ENCODE results near the gene HOXB5. TPM values are rescaled to one million over a fixed set of nuclear protein-coding genes. Genes with fewer than 3 reads are reported as not detected.

The HOXB5 gene
- total RNA-seq, 1 experiment from 2014 or later: 19.8 TPM

DNA sequence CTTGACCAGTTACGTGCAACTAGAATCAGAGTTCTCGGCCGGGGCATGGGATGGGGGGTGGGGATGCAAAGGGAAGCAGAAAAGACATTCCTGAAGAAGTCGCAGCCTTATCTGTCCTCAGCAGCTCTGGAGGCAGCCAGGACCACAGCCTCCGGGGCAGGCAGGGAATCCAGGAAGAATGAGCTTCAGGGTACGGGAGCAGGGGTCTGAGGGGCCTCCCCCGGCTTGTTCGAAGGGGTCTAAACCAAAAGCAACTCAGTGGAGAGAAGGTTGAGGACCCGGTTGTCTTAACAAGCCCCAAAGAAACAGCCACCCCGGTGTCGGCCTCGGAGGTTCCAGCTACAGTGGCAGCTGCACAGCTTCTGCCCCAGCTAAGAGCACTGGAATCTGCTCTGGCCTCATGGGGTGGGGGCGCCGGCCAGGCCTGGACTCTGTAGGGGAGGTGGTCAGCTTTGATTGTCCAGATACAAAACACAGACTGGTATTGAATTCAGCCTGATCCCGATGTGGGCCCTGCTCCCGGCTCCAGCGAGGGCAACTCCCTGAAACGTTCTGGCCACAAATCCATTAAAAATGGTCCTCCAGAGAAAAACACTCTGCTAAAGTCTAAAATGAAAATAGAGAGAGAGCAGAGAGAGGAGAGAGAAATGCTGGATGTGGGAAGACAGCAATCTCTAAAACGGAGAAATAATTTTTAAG is 23.1 kb downstream of the HOXB5 start:
- no peak overlapping the region for H3K4me3 ChIP-seq (replicated peaks in 1 of 2; ENCODE audit: low read depth in 1 of 2, low read length in 2 of 2)
- no peak overlapping the region for H2AFZ ChIP-seq (ENCODE audit: low read depth, low read length, poor library complexity, severe bottlenecking)
- no peaks in the 10 kb centered on the region for H3K27me3 ChIP-seq (ENCODE audit: insufficient read depth, low read length)
- peaks cover 73% of the 10 kb centered on the region for H3K79me2 ChIP-seq (ENCODE audit: insufficient read depth, low read length)
- POLR2A ChIA-PET: no interaction called here
- TF ChIP-seq FOSL1 (IDR thresholded peaks at IDR 0.05; ENCODE audit: low read depth) (no peak), YY1 (IDR thresholded peaks at IDR 0.05; ENCODE audit: extremely low read depth, insufficient replicate concordance, low read depth, low read length) (no peak)
- no peaks in the 10 kb centered on the region for H3K4me1 ChIP-seq (ENCODE audit: control insufficient read depth in 1 of 2, insufficient read depth in 2 of 2, low read length in 2 of 2)
- no peak for DNase-seq (ENCODE audit: low read depth, low spot score)
- ATAC-seq: no peak
- H3K27ac ChIP-seq (ENCODE audit: low read depth, low read length): no peak overlapping the region
- intact Hi-C loops (cut with micrococcal nuclease): no loop called here
- no peaks in the 10 kb centered on the region; a peak in 1 of 4 replicates for H3K36me3 ChIP-seq (ENCODE audit: control insufficient read depth in 1 of 2, insufficient read depth in 2 of 2, low read length in 2 of 2)
- no peaks in the 10 kb centered on the region for H4K20me1 ChIP-seq (ENCODE audit: insufficient read depth)
- CTCF ChIA-PET: no interaction called here
- no TSS peak for BruUV-seq (replicated peaks)
- H3K9ac ChIP-seq (ENCODE audit: low read length): no peak overlapping the region
- RAD21 ChIA-PET (ENCODE audit: low non-redundant PET in 1 of 2, low total read pairs in 2 of 2, uncharacterized antibody in 2 of 2, unreplicated experiment in 2 of 2): no interaction called here
- no peak overlapping the region for H3K4me2 ChIP-seq (ENCODE audit: low read length)
- H3K9me2 ChIP-seq (ENCODE audit: insufficient read depth): no peaks in the 10 kb centered on the region
- no peaks in the 10 kb centered on the region for H3K9me3 ChIP-seq (ENCODE audit: control insufficient read depth in 1 of 2, insufficient read depth in 1 of 2, low read depth in 1 of 2, low read length in 2 of 2)

DNA sequence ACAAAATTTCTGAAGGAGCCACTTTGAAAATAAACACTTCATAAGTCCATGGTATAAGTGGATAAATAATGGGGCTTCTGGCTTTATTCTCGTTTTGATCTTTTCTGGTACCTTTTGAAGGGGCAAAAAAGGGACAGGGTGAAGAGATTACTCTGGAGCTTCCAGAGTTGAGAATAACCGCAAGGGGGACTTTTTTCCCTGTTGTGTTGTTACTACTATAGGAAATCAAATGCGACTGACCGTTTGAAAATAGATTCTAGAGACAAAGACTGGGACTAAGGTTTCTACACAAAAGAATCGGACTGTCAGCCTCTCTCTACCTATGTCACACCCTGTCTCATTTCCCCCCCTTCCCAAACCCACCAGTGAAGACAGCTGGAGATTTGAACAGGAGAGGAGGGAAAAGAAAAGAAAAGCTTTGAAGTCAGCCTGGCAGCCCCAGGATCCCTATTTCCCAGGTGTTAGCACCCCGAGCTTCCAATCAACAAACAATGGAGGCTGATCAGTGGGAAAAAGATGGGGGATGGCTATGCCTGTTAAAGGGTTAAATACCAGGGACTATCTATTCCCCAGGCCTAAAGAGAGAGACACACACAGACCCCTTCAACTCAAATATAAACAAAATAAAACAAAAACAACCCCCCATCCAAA is 23.8 kb downstream of the HOXB5 start:
- H3K27me3 ChIP-seq (ENCODE audit: insufficient read depth, low read length): no peaks in the 10 kb centered on the region
- no TSS peak for BruUV-seq (replicated peaks)
- H3K9me2 ChIP-seq (ENCODE audit: insufficient read depth): no peaks in the 10 kb centered on the region
- DNase-seq (ENCODE audit: low read depth, low spot score): no peak
- no peak for TF ChIP-seq SRF (IDR thresholded peaks at IDR 0.05; ENCODE audit: low read depth)
- no peak for TF ChIP-seq POLR2A (IDR thresholded peaks at IDR 0.05; ENCODE audit: borderline replicate concordance, extremely low read depth, insufficient read depth, insufficient read length)
- TF ChIP-seq ZNF274 (IDR thresholded peaks at IDR 0.05; ENCODE audit: low read depth, low read length): no peak
- TF ChIP-seq FOSL1 (IDR thresholded peaks at IDR 0.05; ENCODE audit: low read depth): no peak
- TF ChIP-seq, protein P1, sequence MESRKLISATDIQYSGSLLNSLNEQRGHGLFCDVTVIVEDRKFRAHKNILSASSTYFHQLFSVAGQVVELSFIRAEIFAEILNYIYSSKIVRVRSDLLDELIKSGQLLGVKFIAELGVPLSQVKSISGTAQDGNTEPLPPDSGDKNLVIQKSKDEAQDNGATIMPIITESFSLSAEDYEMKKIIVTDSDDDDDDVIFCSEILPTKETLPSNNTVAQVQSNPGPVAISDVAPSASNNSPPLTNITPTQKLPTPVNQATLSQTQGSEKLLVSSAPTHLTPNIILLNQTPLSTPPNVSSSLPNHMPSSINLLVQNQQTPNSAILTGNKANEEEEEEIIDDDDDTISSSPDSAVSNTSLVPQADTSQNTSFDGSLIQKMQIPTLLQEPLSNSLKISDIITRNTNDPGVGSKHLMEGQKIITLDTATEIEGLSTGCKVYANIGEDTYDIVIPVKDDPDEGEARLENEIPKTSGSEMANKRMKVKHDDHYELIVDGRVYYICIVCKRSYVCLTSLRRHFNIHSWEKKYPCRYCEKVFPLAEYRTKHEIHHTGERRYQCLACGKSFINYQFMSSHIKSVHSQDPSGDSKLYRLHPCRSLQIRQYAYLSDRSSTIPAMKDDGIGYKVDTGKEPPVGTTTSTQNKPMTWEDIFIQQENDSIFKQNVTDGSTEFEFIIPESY (IDR thresholded peaks at IDR 0.05; ENCODE audit: extremely low read depth, insufficient replicate concordance, low read length): no peak
- no peak for TF ChIP-seq EZH2phosphoT487 (IDR thresholded peaks at IDR 0.05; ENCODE audit: borderline replicate concordance)
- TF ChIP-seq EZH2 (IDR thresholded peaks at IDR 0.05): no peak
- TF ChIP-seq CEBPB (IDR thresholded peaks at IDR 0.05; ENCODE audit: low read depth): no peak
- no peak for TF ChIP-seq ELF1 (IDR thresholded peaks at IDR 0.05; ENCODE audit: borderline replicate concordance, low read depth)
- no peak for TF ChIP-seq POLR2AphosphoS5 (IDR thresholded peaks at IDR 0.05; ENCODE audit: low read depth, low read length)
- TF ChIP-seq EGR1 (IDR thresholded peaks at IDR 0.05; ENCODE audit: low read depth): no peak
- TF ChIP-seq TCF7L2 (IDR thresholded peaks at IDR 0.05; ENCODE audit: borderline replicate concordance, extremely low read depth, insufficient read depth, insufficient read length): no peak
- TF ChIP-seq, protein P2, sequence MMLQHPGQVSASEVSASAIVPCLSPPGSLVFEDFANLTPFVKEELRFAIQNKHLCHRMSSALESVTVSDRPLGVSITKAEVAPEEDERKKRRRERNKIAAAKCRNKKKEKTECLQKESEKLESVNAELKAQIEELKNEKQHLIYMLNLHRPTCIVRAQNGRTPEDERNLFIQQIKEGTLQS (IDR thresholded peaks at IDR 0.05): no peak
- no peaks in the 10 kb centered on the region for H3K4me1 ChIP-seq (ENCODE audit: control insufficient read depth in 1 of 2, insufficient read depth in 2 of 2, low read length in 2 of 2)
- ATAC-seq: no peak
- H3K79me2 ChIP-seq (ENCODE audit: insufficient read depth, low read length): peaks cover 70% of the 10 kb centered on the region
- H3K4me2 ChIP-seq (ENCODE audit: low read length): no peak overlapping the region
- ChIA-PET RAD21 (ENCODE audit: low non-redundant PET in 1 of 2, low total read pairs in 2 of 2, uncharacterized antibody in 2 of 2, unreplicated experiment in 2 of 2) (no interaction called here), CTCF (no interaction called here), POLR2A (no interaction called here)
- no peaks in the 10 kb centered on the region for H4K20me1 ChIP-seq (ENCODE audit: insufficient read depth)
- no peak overlapping the region for H3K27ac ChIP-seq (ENCODE audit: low read depth, low read length)
- no peaks in the 10 kb centered on the region for H3K9me3 ChIP-seq (ENCODE audit: control insufficient read depth in 1 of 2, insufficient read depth in 1 of 2, low read depth in 1 of 2, low read length in 2 of 2)
- intact Hi-C loops (cut with micrococcal nuclease): no loop called here
- H2AFZ ChIP-seq (ENCODE audit: low read depth, low read length, poor library complexity, severe bottlenecking): no peak overlapping the region
- no peaks in the 10 kb centered on the region; a peak in 1 of 4 replicates for H3K36me3 ChIP-seq (ENCODE audit: control insufficient read depth in 1 of 2, insufficient read depth in 2 of 2, low read length in 2 of 2)
- no peak overlapping the region for H3K9ac ChIP-seq (ENCODE audit: low read length)
- H3K4me3 ChIP-seq (replicated peaks in 1 of 2; ENCODE audit: low read depth in 1 of 2, low read length in 2 of 2): no peak overlapping the region

All from HCT116 (cell line).